ENCODE measurements around the gene NT5C2.
"Not testable (repeated sequence)": the region's sequence is repeated elsewhere in the genome, so short reads cannot be mapped to it uniquely, and the experiment has no call there.

Gene NT5C2

DNA sequence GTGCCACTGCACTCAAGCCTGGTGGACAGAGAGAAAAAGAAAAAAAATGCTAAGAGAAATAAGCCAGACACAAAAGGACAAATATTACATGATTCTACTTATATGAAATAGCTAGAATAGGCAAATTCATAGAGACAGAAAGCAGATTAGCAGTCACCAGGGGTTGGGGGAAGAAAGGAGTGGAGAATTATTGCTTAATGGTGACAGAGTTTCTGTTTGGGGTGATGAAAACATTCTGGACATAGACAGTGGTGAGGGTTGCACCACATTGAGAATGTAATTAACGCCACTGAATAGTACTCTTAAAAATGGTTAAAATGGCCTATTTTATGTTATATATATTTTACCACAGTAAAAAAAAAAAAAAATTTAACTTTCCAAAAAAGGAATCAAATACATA, 6.4 kb upstream of the NT5C2 start:
- no peak for DNase-seq (ENCODE audit: low read depth)

DNA sequence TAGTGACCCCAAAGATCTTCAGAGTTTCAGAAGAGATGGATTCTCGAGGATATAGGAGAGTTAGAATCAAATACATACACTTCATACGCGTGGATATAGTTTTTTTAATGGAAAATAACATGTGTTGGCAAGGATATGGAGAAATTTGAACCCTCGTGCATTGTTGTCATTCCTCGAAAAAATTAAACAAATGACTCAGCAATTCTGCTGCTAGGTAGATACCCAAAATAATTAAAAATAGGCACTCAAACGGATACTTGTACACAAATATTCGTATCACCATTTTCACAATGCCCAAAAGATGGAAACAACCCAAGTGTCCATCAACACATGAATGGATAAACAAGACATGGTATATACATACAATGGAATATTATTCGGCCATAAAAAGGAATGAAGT, 5.6 kb upstream of the NT5C2 start:
- DNase-seq (ENCODE audit: low read depth) = no peak

DNA sequence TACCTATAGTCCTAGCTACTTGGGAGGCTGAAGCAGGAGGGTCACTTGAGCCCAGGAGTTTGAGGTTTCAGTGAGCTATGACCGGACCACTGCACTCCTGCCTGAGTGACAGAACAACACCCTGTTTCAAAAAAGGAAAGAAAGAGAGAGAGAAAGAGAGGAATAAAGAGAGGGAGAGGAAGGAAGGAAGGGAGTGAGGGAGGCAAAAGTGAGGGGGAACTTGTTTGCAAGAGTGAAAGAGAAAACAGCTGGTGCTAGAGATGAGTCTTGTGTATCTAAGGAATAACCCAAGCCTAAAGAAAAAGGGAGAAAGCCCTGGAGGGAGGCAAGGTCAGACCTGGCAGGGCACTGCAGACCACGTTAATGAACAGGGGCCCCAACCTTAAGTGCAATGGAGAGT, 4.8 kb upstream of the NT5C2 start:
- DNase-seq (ENCODE audit: low read depth) = no peak

DNA sequence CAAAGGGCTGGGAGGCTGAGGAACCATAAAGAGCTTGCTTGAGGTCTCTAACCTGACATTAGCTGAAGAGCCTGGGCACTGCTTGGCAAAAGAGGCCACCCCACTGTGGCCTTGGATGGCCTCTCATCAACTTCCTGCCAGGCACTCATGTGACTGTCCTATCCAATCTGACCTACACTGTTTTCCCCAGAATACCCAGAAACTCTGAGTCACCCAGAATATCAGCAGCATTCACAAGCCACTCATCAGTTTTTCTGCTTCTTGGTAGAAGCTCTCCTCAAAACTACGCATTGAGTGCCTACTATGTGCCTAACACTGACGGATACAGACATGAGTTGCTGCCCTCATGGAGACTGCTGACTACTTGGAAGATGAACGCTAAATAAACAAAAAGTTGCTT, 4.1 kb upstream of the NT5C2 start:
- DNase-seq (ENCODE audit: low read depth) = peak; percentile 84

DNA sequence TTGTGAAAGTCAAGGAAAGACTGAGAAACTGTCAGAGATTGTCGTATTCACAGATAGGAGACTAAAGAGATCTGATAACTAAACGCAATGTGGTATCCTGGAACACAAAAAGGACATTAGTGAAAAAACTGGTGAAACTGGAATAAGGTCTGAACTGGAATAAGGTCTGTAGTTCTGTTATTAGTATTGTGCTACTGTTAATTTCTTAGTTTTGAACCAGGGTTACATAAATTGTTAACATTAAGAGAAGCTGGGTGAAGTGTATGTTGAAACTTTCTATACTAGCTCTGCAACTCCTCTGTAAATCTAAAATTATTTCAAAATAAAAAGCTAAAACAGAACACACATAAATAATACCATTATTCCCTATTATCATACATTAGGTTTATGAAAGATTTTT, 3.4 kb upstream of the NT5C2 start:
- no peak for DNase-seq (ENCODE audit: low read depth)

DNA sequence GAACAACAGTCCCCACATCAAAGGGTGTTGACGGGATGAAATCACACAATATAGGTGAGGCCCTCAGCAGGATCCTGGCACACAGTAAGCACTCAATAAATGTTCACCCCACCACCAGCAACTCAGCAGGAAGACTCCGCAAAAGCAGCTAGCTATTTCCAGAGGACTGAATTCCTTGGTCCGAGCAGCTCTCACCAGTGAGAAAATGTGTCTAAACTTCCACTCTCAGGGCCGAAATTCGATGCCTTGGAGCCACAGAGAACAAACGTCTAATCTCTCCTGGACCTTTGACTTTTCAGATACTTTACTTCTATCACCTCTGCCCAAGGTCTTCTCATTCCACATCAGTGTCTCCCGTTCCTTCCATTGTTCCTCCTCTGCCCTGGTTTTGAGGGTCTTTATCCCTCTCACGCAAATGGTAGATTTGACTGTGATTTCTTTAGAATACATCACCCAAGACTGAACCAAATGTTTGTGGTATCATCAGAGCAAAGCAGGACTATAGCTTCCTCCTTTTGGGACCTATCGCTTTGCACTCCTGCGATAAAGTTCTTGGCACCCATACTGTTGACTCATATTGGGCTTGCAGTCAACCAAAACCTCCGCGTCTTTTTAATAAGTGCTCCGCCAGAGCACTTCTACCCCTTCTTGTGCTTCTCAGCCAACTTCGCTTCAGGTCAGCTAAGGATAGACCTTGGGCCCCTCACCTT, 903 bp upstream of the NT5C2 start:
- no peak for DNase-seq (ENCODE audit: low read depth)

DNA sequence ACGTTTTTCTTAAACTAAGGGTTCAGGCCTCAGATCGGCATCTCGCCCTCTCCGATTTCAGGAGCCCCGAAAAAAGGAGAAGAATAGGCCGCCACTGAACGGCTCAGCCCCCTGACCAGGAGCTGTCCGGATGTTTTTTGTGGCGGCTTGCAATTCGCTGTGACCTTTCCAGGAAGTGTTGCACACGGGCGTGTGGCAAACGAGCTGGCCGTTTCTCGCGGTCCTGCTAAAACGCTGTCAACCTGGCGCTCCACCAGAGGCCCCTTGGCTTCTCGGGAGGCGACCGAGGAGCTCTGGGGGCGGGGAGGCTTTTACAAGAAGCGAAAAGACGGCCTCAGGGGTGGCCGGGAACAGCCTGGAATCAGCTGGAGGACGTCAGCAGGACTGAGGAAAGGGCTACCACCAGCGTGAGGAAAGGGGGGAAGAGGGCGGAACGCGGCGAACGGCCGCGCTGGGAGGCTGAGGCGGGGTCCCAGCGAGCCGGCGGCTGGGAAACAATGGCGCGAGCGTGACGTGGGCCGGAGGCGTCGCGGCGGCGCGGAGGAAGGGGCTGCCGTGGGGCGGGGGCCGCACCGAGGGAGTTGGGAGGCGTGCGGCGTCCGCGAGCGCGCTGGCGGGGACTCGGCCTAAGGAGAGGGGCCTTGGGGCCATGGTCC, 493 bp downstream of the NT5C2 start:
- peak; percentile 57 for DNase-seq (ENCODE audit: low read depth)

DNA sequence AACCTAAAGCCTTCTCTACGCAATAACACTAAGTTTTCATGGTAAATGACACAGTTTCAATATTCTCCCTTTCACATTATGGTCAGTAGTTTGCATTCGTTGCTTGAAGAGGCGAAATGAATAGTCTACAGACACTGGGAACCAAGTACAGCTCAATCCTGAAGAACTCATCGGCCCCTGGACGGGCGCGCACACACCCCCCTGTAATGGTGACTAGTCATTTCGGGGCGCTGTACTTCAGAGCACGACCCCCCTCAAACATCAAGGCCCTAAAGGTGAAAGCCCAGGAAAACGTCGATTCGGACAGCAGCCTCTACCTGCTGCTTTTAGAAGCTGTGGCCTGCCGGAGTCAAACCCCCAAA, 1.0 kb downstream of the NT5C2 start:
- DNase-seq (ENCODE audit: low read depth) = no peak

DNA sequence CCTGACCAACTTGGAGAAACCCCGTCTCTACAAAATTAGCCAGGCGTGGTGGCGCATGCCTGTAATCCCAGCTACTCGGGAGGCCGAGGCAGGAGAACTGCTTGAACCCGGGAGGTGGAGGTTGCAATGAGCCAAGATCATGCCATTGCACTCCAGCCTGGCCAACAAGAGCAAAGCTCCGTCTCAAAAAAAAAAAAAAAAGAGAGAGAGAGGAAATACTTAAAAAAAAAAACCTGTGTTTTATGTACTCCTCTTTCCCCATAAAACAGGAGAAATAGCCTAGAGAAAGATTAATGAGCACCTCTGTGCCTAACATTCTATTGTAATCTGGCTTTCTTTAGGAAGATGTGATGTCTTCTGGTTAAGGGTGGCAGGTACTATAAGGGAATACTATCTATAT, 1.9 kb downstream of the NT5C2 start:
- not testable (repeated sequence) for DNase-seq (ENCODE audit: low read depth)

DNA sequence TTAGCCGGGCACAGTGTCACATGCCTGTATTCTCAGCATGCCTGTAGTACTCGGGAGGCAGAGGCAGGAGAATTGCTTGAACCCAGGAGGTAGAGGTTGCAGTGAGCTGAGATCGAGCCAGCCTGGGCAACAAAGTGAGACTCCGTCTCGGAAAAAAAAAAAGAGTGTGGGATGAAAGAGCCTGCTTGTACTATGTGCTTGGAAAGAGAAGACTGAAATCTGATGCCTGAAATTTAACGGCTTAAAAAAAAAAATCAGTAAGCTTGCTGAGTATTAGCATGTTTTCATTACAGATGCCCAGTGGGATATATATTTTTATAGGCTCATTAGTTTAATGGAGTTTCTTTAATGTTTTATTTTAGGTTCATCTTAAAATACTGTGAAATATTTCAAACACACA, 4.2 kb downstream of the NT5C2 start:
- DNase-seq (ENCODE audit: low read depth) = no peak

DNA sequence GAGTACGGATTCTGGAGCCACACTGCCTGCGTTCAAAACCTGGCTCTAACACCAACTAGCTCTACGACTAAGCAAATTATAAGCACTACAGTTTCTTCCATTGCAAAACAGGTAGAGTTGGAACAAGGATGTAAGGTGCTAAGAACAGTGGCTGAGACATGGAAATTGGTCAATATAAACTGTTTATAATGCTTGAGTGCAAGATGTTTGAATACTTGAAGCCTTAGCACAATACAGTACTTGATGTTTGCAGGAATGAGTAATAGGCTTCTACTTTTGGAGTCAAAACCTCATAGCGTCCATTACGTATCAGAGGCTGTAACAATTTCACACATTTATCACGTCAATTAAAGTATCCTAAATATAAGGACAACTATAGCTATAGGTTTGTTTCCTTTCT, 6.9 kb downstream of the NT5C2 start:
- no peak for DNase-seq (ENCODE audit: low read depth)

DNA sequence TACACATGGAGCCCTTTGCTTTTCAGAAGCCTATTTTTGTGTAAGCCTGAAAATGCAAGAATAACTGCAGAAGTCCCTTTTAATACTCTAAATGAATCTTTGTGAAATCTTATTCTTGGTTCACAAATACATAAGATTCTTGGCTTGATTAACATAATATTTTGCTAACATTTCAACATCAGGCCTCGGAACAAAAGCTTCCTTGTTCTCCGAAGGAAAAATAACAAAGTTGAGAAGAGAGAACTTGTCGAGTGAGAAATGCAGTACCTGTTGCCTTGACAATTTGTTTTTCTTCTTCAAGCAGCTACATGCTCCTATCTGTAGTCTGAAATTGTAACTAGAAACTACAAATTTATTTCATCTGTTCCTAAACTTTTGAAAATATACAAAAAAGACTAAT, 8.5 kb downstream of the NT5C2 start:
- DNase-seq (ENCODE audit: low read depth) = no peak

DNA sequence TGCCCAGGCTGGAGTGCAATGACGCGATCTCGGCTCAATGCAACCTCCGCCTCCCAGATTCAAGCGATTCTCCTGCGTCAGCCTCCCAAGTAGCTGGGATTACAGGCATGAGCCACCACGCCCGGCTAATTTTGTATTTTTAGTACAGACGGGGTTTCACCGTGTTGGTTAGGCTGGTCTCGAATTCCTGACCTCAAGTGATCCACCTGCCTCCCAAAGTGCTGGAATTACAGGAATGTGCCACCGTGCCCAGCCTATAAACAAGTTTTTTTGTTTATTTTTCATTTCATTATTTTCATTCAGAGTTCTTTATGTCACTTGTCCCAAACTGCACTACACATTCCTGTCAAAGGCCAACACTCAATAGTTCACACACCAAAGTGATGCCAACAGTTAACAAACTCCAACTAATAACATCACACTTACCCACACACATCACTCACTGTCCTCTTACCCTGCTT, 9.1 kb downstream of the NT5C2 start:
- DNase-seq (ENCODE audit: low read depth) = not testable (repeated sequence)

DNA sequence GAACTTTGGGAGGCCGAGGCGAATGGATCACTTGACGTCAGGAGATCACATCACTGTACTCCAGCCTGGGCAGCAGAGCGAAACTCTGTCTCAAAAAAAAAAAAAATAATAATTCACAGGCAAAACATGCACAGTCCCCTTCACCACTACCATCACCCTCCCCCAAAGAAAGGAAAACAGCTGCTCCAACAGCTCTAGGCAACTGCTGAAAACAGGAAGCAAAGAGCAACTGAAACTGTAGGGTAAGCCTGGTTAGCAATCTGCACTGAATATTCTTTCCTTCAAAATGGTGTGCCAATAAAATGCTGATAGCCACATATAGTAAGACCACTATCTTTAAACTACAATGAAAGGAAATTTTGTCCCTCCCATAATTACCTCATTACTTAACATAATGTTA, 11.8 kb downstream of the NT5C2 start:
- DNase-seq (ENCODE audit: low read depth) = no peak

DNA sequence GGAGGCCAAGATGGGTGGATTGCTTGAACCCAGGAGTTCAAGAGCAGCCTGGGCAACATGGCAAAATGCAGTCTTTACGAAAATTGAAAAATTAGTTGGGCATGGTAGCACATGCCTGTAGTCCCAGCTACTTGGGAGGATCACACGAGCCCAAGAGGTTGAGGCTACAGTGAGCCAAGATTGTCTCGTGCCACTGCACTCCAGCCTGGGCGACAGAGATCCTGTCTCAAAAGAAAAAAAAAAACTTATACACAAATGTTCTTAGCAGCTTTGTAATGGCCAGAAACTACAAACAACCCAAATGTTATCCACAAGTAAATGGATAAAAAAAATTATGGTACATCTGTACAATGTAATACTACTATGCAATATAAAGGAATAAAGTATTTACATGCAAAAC, 12.6 kb downstream of the NT5C2 start:
- DNase-seq (ENCODE audit: low read depth) = no peak

DNA sequence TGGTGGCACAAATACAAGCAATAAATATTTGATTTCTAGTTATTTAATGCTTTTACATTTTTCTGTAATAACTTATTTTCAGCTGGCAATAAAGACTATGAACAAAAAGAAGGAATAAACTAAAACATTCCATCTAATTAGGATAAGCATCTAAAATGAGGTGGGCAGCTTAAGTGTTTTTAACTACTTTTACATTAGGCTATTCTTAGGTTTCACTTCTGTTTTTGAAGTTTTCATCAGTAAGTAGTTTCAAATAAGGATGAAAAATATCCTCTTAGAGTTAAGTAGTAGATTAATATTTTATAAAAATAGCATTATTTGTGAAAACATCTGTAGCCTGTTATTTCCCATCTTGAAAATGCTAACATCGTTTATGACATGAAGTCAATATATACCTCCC, 15.9 kb downstream of the NT5C2 start:
- no peak for DNase-seq (ENCODE audit: low read depth)

DNA sequence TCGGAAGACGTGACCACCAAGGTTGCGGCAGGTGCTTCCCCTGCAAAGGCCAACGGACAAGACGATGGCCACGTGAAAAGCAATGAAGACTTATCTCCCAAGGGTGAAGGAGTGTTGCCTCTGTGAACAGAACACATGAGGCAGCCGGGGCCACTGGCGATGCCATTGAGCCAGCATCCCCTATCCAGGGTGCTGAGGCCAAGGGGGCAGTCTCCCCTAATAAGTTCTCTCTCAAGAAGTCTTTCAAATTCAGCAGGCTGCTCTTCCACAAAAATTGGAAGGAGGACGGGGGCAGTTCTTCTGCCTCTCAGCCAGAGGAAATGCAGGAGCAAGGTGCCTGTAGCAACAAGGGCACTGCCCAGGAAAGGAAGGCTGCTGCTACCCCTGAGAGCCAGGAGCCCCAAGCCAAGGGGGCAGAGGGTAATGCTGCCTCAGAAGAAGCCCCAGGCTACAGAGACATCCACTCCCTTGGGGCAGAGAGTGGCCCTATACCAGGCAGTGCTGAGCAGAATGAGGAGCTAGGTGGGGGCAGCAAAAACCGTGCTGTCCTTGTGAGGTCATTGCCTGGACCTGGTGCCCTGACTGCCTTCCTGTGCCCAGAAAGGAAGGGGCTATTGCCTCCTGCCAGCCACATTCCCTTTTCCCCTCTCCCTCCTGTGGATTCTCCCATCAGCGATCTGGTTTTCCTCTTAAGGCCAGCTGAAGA, 17.3 kb downstream of the NT5C2 start:
- no peak for DNase-seq (ENCODE audit: low read depth)

DNA sequence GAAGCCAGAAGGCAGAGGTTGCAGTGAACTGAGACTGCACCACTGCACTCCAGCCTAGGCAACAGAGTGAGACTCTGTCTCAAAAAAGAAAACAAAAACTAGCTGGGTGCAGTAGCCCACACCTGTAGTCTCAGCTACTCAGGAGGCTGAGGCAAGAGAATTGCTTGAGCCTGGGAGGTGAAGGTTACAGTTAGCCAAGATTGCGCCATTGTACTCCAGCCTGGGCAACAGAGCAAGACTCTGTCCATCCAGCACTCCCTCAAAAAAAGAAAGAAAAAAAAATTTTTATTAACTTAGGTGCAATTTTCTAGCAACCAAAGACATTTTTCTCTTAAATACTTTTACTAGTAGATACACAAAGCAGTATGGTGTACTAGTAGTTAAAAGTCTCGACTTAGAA, 18.7 kb downstream of the NT5C2 start:
- DNase-seq (ENCODE audit: low read depth) = not testable (repeated sequence)

DNA sequence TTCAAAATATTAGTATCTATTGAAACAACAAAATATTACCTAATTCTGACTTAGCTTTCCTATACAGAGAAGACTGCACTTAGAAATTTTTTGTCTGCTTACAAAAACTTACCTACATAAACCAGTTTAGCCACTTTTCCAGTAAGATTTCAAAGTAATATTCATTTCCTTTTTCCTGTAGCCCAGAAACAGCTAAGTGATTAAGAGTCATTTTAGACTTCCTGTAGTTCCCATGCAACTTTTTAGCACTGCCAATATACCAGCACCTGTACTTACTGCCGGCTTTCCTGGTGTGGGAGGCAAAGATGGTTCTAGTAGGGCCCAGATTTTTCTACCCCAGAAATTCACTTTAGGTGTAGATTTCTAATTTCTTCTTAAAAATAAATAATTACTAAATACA, 21.8 kb downstream of the NT5C2 start:
- DNase-seq (ENCODE audit: low read depth) = no peak

DNA sequence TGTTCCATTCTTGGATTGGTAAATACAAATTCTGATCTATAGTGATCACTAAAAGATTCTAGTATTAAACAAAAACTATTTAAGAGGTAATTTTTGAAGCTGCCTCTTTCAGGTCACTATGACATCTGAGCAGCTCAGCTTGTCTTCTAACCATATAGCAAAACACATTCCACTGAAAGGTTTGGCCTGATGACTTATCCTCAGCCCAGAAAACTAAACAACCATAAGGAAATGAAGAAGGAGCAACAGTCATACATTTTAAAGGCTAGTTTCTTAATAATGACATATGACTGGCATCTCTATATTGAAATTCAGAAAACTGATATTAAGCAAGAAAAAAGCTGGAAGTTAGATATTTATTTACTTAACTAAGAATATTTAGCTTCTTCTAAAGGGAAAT, 24.6 kb downstream of the NT5C2 start:
- no peak for DNase-seq (ENCODE audit: low read depth)

DNA sequence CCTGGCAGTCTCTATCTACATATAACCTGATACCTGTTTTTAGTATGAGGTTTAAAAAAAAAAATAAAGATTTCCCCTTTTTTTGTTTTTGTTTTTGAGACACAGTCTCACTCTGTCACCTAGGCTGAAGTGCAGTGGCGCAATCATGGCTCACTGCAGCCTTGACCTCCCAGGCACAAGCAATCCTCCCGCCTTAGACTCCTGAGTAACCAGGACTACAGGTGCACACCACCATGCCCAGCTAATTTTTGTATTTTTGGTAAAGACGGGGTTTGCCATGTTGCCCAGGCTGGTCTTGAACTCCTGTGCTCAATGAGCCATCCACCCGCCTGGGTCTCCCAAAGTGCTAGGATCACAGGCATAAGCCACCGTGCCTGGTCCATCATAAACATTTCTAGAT, 25.5 kb downstream of the NT5C2 start:
- not testable (repeated sequence) for DNase-seq (ENCODE audit: low read depth)

DNA sequence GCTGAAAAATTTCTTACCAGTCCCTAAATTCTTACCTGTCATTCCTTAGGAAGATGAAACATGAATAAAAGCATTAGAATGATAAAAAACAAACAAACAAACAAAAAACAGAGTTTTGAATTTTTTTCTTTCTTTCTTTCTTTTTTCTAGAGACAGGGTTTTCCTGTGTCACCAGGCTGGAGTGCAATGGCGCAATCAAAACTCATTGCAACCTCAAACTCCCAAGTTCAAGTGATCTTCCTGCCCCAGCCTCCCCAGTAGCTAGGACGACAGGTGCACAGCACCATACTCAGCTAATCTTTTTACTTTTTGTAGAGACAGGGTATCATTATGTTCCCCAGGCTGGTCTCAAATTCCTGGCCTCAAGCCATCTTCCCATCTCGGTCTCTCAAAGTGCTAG, 26.5 kb downstream of the NT5C2 start:
- no peak for DNase-seq (ENCODE audit: low read depth)

DNA sequence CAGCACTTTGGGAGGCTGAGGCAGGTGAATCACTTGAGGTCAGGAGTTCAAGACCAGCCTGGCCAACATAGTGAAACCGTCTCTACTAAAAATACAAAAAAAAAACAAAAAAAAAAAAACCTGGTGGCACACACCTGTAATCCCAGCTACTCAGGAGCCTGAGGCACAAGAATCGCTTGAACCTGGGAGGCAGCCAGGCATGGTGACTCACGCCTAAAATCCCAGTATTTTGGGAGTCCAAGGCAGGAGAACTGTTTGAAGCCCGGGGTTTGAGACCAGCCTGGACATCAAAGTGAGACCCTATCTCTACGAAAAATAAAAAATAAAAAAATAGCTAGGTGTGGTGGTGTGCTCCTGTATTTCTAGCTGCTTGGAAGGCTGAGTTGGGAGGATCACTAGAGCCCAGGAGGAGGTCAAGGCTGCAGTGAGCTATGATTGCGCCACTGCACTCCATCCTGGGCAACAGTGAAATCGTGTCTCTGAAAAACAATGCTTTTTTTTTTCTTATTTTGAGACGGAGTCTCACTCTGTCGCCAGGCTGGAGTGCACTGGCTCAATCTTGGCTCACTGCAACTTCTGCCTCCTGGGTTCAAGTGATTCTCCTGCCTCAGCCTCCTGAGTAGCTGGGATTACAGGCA, 29.2 kb downstream of the NT5C2 start:
- not testable (repeated sequence) for DNase-seq (ENCODE audit: low read depth)
